Spleen (tissue), 7 donors: ENCODE measurements around the gene ZNF792.

Source experiments
- CTCF ChIP-seq, 11 experiments: fragments of 200-600 bp in 7 of 11; fragments of 450-650 bp in 4 of 11; sonication (generic) in 4 of 11; IDR thresholded peaks in 8 of 11; conservative IDR thresholded peaks in 3 of 11; 1 replicate in 7 of 11; 2 replicates in 4 of 11; pipeline versions ENCODE4 v1.4.0 to v1.8.0; 2016 to 2021; ENCODE audit warnings: antibody characterized with exemption in 11 of 11, inconsistent platforms in 4 of 11, mild to moderate bottlenecking in 1 of 11
- POLR2A ChIP-seq, 3 donors: fragments of 450-650 bp; IDR thresholded peaks; one replicate each; pipeline ENCODE4 v1.5.1; 2017; ENCODE audit warnings: antibody characterized with exemption in 3 of 3, mild to moderate bottlenecking in 1 of 3
- POLR2AphosphoS5 ChIP-seq, 3 donors: sonication (generic); formaldehyde crosslinking; IDR thresholded peaks; one replicate each; pipeline ENCODE4 v1.5.1; 2017; ENCODE audit warnings: antibody characterized with exemption in 3 of 3
- donor health status: DM: no; HTN: no; CAD: no; lungs with moderate emphysema.
- donor health status: DM: no; HTN: no; CAD: no.
- donor health status: DM: no; HTN: no; CAD: no.

- TF ChIP-seq CTCF (IDR thresholded peaks at IDR 0.05 in 8 of 11, conservative IDR thresholded peaks at IDR 0.05 in 3 of 11) (no peak), POLR2A (IDR thresholded peaks at IDR 0.05) (no peak), POLR2AphosphoS5 (IDR thresholded peaks at IDR 0.05) (no peak)
Measured at GRCh38 chr19:34995551-34995950, 31.5 kb upstream of the ZNF792 start.
